ENCODE measurements around the gene XYLB.

GRCh38 chr3:38349684-38350359 lies 3.2 kb downstream of the XYLB start:
- no peak for TF ChIP-seq HNF1A (IDR thresholded peaks at IDR 0.05; ENCODE audit: low read depth)
- TF ChIP-seq HNF1A (CRISPR knock-in tag; IDR thresholded peaks at IDR 0.05; ENCODE audit: borderline replicate concordance): no peak
- no peak for TF ChIP-seq YY1 (IDR thresholded peaks at IDR 0.05; ENCODE audit: insufficient read depth, insufficient replicate concordance, low read depth, low read length)
- TF ChIP-seq HMGXB4 (CRISPR knock-in tag; IDR thresholded peaks at IDR 0.05; ENCODE audit: borderline replicate concordance in 1 of 2, low read depth in 1 of 2): no peak
- no peak for TF ChIP-seq ATF3 (CRISPR knock-in tag; IDR thresholded peaks at IDR 0.05)
- TF ChIP-seq RNF2 (conservative IDR thresholded peaks at IDR 0.05; ENCODE audit: low read depth): no peak
- no peak for TF ChIP-seq NFAT5 (CRISPR knock-in tag; IDR thresholded peaks at IDR 0.05)
- no peak for TF ChIP-seq DRAP1 (CRISPR knock-in tag; IDR thresholded peaks at IDR 0.05)
- no peak for TF ChIP-seq REST (IDR thresholded peaks at IDR 0.05; ENCODE audit: borderline replicate concordance in 1 of 2, low read depth in 1 of 2, low read length in 2 of 2)
- no peak for TF ChIP-seq ZNF839 (CRISPR knock-in tag; IDR thresholded peaks at IDR 0.05; ENCODE audit: borderline replicate concordance)
- no peak for TF ChIP-seq ZBTB8A (CRISPR knock-in tag; IDR thresholded peaks at IDR 0.05; ENCODE audit: borderline replicate concordance, low read depth)
- TF ChIP-seq MED1 (CRISPR knock-in tag; IDR thresholded peaks at IDR 0.05): no peak
- TF ChIP-seq CTCF (CRISPR knock-in tag; IDR thresholded peaks at IDR 0.05): no peak
- no peak for TF ChIP-seq ZNF143 (CRISPR knock-in tag; IDR thresholded peaks at IDR 0.05)
- TF ChIP-seq ZFX (CRISPR knock-in tag; IDR thresholded peaks at IDR 0.05; ENCODE audit: low read depth): no peak

Data from HepG2 (cell line).